K562 (cell line): Measurements from ENCODE around the gene HOATZ. TPM values are rescaled to one million over a fixed set of nuclear protein-coding genes. Genes with fewer than 3 reads are reported as not detected.

Experiments used
- ATAC-seq: fragments of 200-7000 bp; cut with Tn5 transposase; 3 replicates; pipeline ENCODE4 v1.9.1; 2020; ENCODE audit warnings: moderate library complexity
- BruUV-seq: library from RNA; stranded (reverse); fragments of 400-500 nt; replicated peaks from 2 replicates; lab custom pipeline; 2021; lab: Mats Ljungman, UMichigan
- CTCF ChIA-PET: fragments of 300-600 bp; formaldehyde crosslinking; extraction: SDS; loops from one replicate; lab custom pipeline; 2021; ENCODE audit warnings: low intra/inter-chr PET ratio; lab: Yijun Ruan, JAX
- POLR2A ChIA-PET: fragments of 300-600, 350-650 bp; sonication (Branson Sonifier 250); formaldehyde crosslinking; extraction: SDS; loops from one replicate; lab custom pipeline; 2021; ENCODE audit warnings: antibody characterized with exemption, inconsistent platforms; lab: Yijun Ruan, JAX
- DNase-seq, 4 experiments: peaks; one replicate each; pipeline versions ENCODE4 v3.0.0 to v3.0.0-alpha.2; 2011 to 2018; ENCODE audit warnings: low spot score in 3 of 4, mixed read lengths in 3 of 4; ENCODE audit errors: extremely low read depth in 1 of 4
- FAIRE-seq: peaks from 2 replicates; lab custom pipeline; 2011; peaks lifted over from hg19 to GRCh38; lab: Jason Lieb, UNC
- H2AFZ ChIP-seq: 2 replicates; pipeline ENCODE4 v1.6.0; 2011; ENCODE audit warnings: low read depth, low read length, control low read depth, inconsistent platforms
- H3K27ac ChIP-seq: fragments of 200-600 bp; 3 replicates; pipeline ENCODE4 v1.8.0; 2011; ENCODE audit warnings: low read depth, mild to moderate bottlenecking, control low read depth, inconsistent platforms, low read length, moderate library complexity, mixed read lengths; ENCODE audit errors: extremely low read depth
- H3K27me3 ChIP-seq, 2 experiments: fragments of 300-600 bp in 1 of 2; 2 replicates in 1 of 2; 3 replicates in 1 of 2; pipeline versions ENCODE4 v1.6.0 to v1.8.0; 2011; ENCODE audit warnings: inconsistent platforms in 2 of 2, low read length in 2 of 2, mild to moderate bottlenecking in 1 of 2, mixed read lengths in 1 of 2, moderate library complexity in 1 of 2; ENCODE audit not compliant: control insufficient read depth in 2 of 2, insufficient read depth in 2 of 2
- H3K36me3 ChIP-seq: fragments of 300-600 bp; 3 replicates; pipeline ENCODE4 v1.8.0; 2011; ENCODE audit warnings: mild to moderate bottlenecking, low read length, inconsistent platforms; ENCODE audit not compliant: control insufficient read depth, insufficient read depth
- H3K4me1 ChIP-seq, 2 experiments: fragments of 200-600 bp in 1 of 2; replicated peaks in 1 of 2; 2 replicates in 1 of 2; 3 replicates in 1 of 2; pipeline versions ENCODE4 v1.5.1 to v1.8.0; 2011; ENCODE audit warnings: inconsistent platforms in 2 of 2, low read length in 2 of 2, mild to moderate bottlenecking in 1 of 2, mixed read lengths in 1 of 2, moderate library complexity in 1 of 2; ENCODE audit not compliant: control insufficient read depth in 2 of 2, insufficient read depth in 2 of 2
- H3K4me2 ChIP-seq: 2 replicates; pipeline ENCODE4 v1.6.1; 2011; ENCODE audit warnings: low read length, control low read depth, inconsistent platforms, mixed read lengths; ENCODE audit not compliant: insufficient read depth
- H3K4me3 ChIP-seq: fragments of 200-600 bp; sonication (generic), shearing (Covaris generic); 2 replicates; pipeline ENCODE4 v1.5.1; 2016; ENCODE audit warnings: control low read depth, inconsistent platforms
- H3K79me2 ChIP-seq: fragments of 200-600 bp; 3 replicates; pipeline ENCODE4 v1.8.0; 2011; ENCODE audit warnings: low read length, inconsistent platforms; ENCODE audit not compliant: control insufficient read depth, insufficient read depth
- H3K9ac ChIP-seq, 2 experiments: 2 replicates each; pipeline versions ENCODE4 v1.6.0 to v1.6.1; 2011; ENCODE audit warnings: low read depth in 2 of 2, low read length in 2 of 2, control low read depth in 1 of 2, inconsistent platforms in 1 of 2, mild to moderate bottlenecking in 1 of 2, mixed read lengths in 1 of 2; ENCODE audit not compliant: insufficient read depth in 1 of 2
- H3K9me1 ChIP-seq: one replicate; pipeline ENCODE4 v1.6.0; 2011; ENCODE audit warnings: inconsistent platforms, mild to moderate bottlenecking, low read length, moderate library complexity; ENCODE audit not compliant: control insufficient read depth, insufficient read depth
- H3K9me3 ChIP-seq: replicated peaks from 2 replicates; pipeline ENCODE4 v1.5.1; 2011; ENCODE audit warnings: low read depth, low read length, inconsistent platforms; ENCODE audit not compliant: control insufficient read depth, insufficient read depth
- H4K20me1 ChIP-seq: replicated peaks from 2 replicates; pipeline ENCODE4 v1.6.1; 2011; ENCODE audit warnings: low read length, inconsistent platforms, mixed read lengths; ENCODE audit not compliant: control insufficient read depth, insufficient read depth
- BRD9 ChIP-seq: fragments of 450-650 bp; IDR thresholded peaks from 2 replicates; pipeline ENCODE4 v1.6.1; 2018; ENCODE audit warnings: low read depth; ENCODE audit not compliant: partially characterized antibody
- FIP1L1 ChIP-seq: fragments of 200-400 bp; formaldehyde crosslinking; IDR thresholded peaks from 2 replicates; pipeline ENCODE4 v1.6.1; 2018; ENCODE audit warnings: mild to moderate bottlenecking, low read depth, low read length; ENCODE audit not compliant: poor library complexity, severe bottlenecking
- FOSL1 ChIP-seq: fragments of 200-800 bp; sonication (Bioruptor generic); conservative IDR thresholded peaks from 2 replicates; pipeline ENCODE4 v1.6.1; 2016; ENCODE audit warnings: missing genetic modification characterization, missing compliant biosample characterization
- FOXP4 ChIP-seq: sonication (generic); formaldehyde crosslinking; IDR thresholded peaks from 2 replicates; pipeline ENCODE4 v1.8.0; 2022; ENCODE audit warnings: mild to moderate bottlenecking, missing genetic modification reagents, borderline replicate concordance
- HMG20A ChIP-seq: fragments of 450-650 bp; formaldehyde crosslinking; conservative IDR thresholded peaks from 2 replicates; pipeline ENCODE4 v1.4.0; 2020; ENCODE audit warnings: mild to moderate bottlenecking, mixed read lengths
- HMG20B ChIP-seq: fragments of 250-450 bp; sonication (Bioruptor Pico); IDR thresholded peaks from 2 replicates; pipeline ENCODE4 v1.5.0; 2021; ENCODE audit warnings: mild to moderate bottlenecking
- HOXB6 ChIP-seq: fragments of 250-450 bp; sonication (Bioruptor Pico); IDR thresholded peaks from 2 replicates; pipeline ENCODE4 v1.5.1; 2022; ENCODE audit warnings: mild to moderate bottlenecking, borderline replicate concordance
- RBM14 ChIP-seq: fragments of 200-400 bp; formaldehyde crosslinking; IDR thresholded peaks from 2 replicates; pipeline ENCODE4 v1.6.1; 2018; ENCODE audit warnings: low read depth, mild to moderate bottlenecking, low read length, moderate library complexity, borderline replicate concordance; ENCODE audit not compliant: insufficient read depth
- ZBTB8A ChIP-seq: fragments of 450-650 bp; IDR thresholded peaks from 2 replicates; pipeline ENCODE4 v1.6.1; 2018; ENCODE audit warnings: mild to moderate bottlenecking, moderate library complexity; ENCODE audit not compliant: partially characterized antibody
- ZNF217 ChIP-seq: sonication (generic); formaldehyde crosslinking; IDR thresholded peaks from 2 replicates; pipeline ENCODE4 v1.8.0; 2022; ENCODE audit warnings: mild to moderate bottlenecking, missing genetic modification reagents
- ZNF24 ChIP-seq: fragments of 450-650 bp; IDR thresholded peaks from 2 replicates; pipeline ENCODE4 v1.6.1; 2016
- ZNF436 ChIP-seq: fragments of 250-450, 450-650 bp; sonication (Bioruptor Pico); formaldehyde crosslinking; IDR thresholded peaks from 2 replicates; pipeline ENCODE4 v1.7.0; 2020; ENCODE audit warnings: mild to moderate bottlenecking
- ZNF583 ChIP-seq: fragments of 250-450 bp; sonication (Bioruptor Pico); IDR thresholded peaks from 2 replicates; pipeline ENCODE4 v1.4.0; 2020
- ZNF696 ChIP-seq: fragments of 250-450 bp; sonication (Bioruptor Pico); conservative IDR thresholded peaks from 2 replicates; pipeline ENCODE4 v1.4.0; 2020; ENCODE audit warnings: mild to moderate bottlenecking, moderate library complexity
- ZNF766 ChIP-seq: fragments of 200-800 bp; sonication (Bioruptor generic); conservative IDR thresholded peaks from 2 replicates; pipeline ENCODE4 v1.6.1; 2016; ENCODE audit warnings: missing genetic modification characterization, missing compliant biosample characterization
- WGBS: fragments of 100-300 bp; shearing (Covaris generic); methylation state at CpG from one replicate; pipeline ENCODE4 v1.1.6; 2016; ENCODE audit warnings: low coverage, mixed read lengths; ENCODE audit not compliant: insufficient coverage; ENCODE audit errors: missing lambda C conversion rate; 5-methylcytosine and 5-hydroxymethylcytosine counted together
- in situ Hi-C: fragments of 300-500 bp; cut with MboI; formaldehyde crosslinking; loops from 4 replicates; pipeline ENCODE4 v1.15.0; 2018; ENCODE audit warnings: inconsistent platforms, mixed read lengths
- intact Hi-C: fragments of 100-400 bp; cut with micrococcal nuclease; formaldehyde crosslinking; loops from 2 replicates; pipeline ENCODE4 v1.14.2; 2022
- polyA plus RNA-seq, 8 experiments: library from polyadenylated mRNA; depleted of rRNA in 4 of 8; stranded (reverse) in 5 of 8; unstranded in 3 of 8; fragments of >200 nt; fragmentation: Nextera tagmentation in 2 of 8; fragmentation: Illumina TruSeq in 1 of 8; extraction: Ambion mirVana in 2 of 8; extraction: Trizol in 1 of 8; gene quantifications; 2 replicates each; pipeline versions ENCODE4 v1.2.1 to v1.2.3, GENCODE V29; 2011 to 2014; ENCODE audit warnings: inconsistent platforms in 1 of 8, missing spikeins in 1 of 8
- total RNA-seq, 7 experiments: library from RNA; depleted of rRNA in 6 of 7; stranded (reverse); fragments of >200 nt in 6 of 7; fragmentation: Illumina TruSeq in 2 of 7; extraction: Trizol in 2 of 7; gene quantifications; 2 replicates each; pipeline versions ENCODE4 v1.2.1 to v1.2.3, GENCODE V29; 2011 to 2021; ENCODE audit warnings: low replicate concordance in 1 of 7

The HOATZ gene
- total and polyA plus RNA-seq, 9 of the 15 experiments (the other 6 are each of a cell fraction or from before 2014, with no cell fraction given): not detected

GRCh38 chr11:111525456-111525855 lies 10.9 kb downstream of the HOATZ start:
- H3K4me3 ChIP-seq: no peak overlapping the region
- in situ Hi-C loops: no loop called here
- no peaks in the 10 kb centered on the region for H3K79me2 ChIP-seq
- ATAC-seq: no peak
- no peaks in the 10 kb centered on the region for H3K4me1 ChIP-seq
- 0% methylated on average over 1 of the region's 1 CpG for WGBS
- no peak overlapping the region for H3K27ac ChIP-seq
- no TSS peak for BruUV-seq
- no peak overlapping the region for H3K4me2 ChIP-seq
- DNase-seq: no peak
- no peaks in the 10 kb centered on the region for H4K20me1 ChIP-seq
- TF ChIP-seq FOXP4 (CRISPR knock-in tag) (no peak), RBM14 (no peak), BRD9 (no peak), ZNF583 (CRISPR knock-in tag) (no peak), FIP1L1 (no peak), ZNF766 (CRISPR knock-in tag) (no peak), HMG20B (CRISPR knock-in tag) (no peak), FOSL1 (tag) (no peak), ZBTB8A (no peak), HMG20A (CRISPR knock-in tag) (no peak), ZNF436 (CRISPR knock-in tag) (no peak), ZNF696 (no peak), HOXB6 (CRISPR knock-in tag) (no peak), ZNF217 (no peak), ZNF24 (no peak)
- FAIRE-seq: no peak
- peaks cover 8 to 14% of the 10 kb centered on the region in 2 experiments for H3K27me3 ChIP-seq
- ChIA-PET POLR2A (no interaction called here), CTCF (no interaction called here)
- no peaks in the 10 kb centered on the region for H3K9me3 ChIP-seq
- no peak overlapping the region for H2AFZ ChIP-seq
- no peaks in the 10 kb centered on the region for H3K36me3 ChIP-seq
- no peaks in the 10 kb centered on the region for H3K9me1 ChIP-seq
- H3K9ac ChIP-seq: no peak overlapping the region
- intact Hi-C loops: no loop called here
